K562 (cell line): ENCODE data around the gene AACS. TPM values are rescaled to one million over a fixed set of nuclear protein-coding genes. Genes with fewer than 3 reads are reported as not detected.

Experiments used
- ATAC-seq: fragments of 200-7000 bp; cut with Tn5 transposase; 3 replicates; pipeline ENCODE4 v1.9.1; 2020; ENCODE audit warnings: moderate library complexity
- BruUV-seq: library from RNA; stranded (reverse); fragments of 400-500 nt; replicated peaks from 2 replicates; lab custom pipeline; 2021; lab: Mats Ljungman, UMichigan
- CTCF ChIA-PET: fragments of 300-600 bp; formaldehyde crosslinking; extraction: SDS; loops from one replicate; lab custom pipeline; 2021; ENCODE audit warnings: low intra/inter-chr PET ratio; lab: Yijun Ruan, JAX
- POLR2A ChIA-PET: fragments of 300-600, 350-650 bp; sonication (Branson Sonifier 250); formaldehyde crosslinking; extraction: SDS; loops from one replicate; lab custom pipeline; 2021; ENCODE audit warnings: antibody characterized with exemption, inconsistent platforms; lab: Yijun Ruan, JAX
- DNase-seq, 4 experiments: peaks; one replicate each; pipeline versions ENCODE4 v3.0.0 to v3.0.0-alpha.2; 2011 to 2018; ENCODE audit warnings: low spot score in 3 of 4, mixed read lengths in 3 of 4; ENCODE audit errors: extremely low read depth in 1 of 4
- FAIRE-seq: peaks from 2 replicates; lab custom pipeline; 2011; peaks lifted over from hg19 to GRCh38; lab: Jason Lieb, UNC
- H2AFZ ChIP-seq: 2 replicates; pipeline ENCODE4 v1.6.0; 2011; ENCODE audit warnings: low read depth, low read length, control low read depth, inconsistent platforms
- H3K27ac ChIP-seq: fragments of 200-600 bp; 3 replicates; pipeline ENCODE4 v1.8.0; 2011; ENCODE audit warnings: low read depth, mild to moderate bottlenecking, control low read depth, inconsistent platforms, low read length, moderate library complexity, mixed read lengths; ENCODE audit errors: extremely low read depth
- H3K27me3 ChIP-seq, 2 experiments: fragments of 300-600 bp in 1 of 2; 2 replicates in 1 of 2; 3 replicates in 1 of 2; pipeline versions ENCODE4 v1.6.0 to v1.8.0; 2011; ENCODE audit warnings: inconsistent platforms in 2 of 2, low read length in 2 of 2, mild to moderate bottlenecking in 1 of 2, mixed read lengths in 1 of 2, moderate library complexity in 1 of 2; ENCODE audit not compliant: control insufficient read depth in 2 of 2, insufficient read depth in 2 of 2
- H3K36me3 ChIP-seq: fragments of 300-600 bp; 3 replicates; pipeline ENCODE4 v1.8.0; 2011; ENCODE audit warnings: mild to moderate bottlenecking, low read length, inconsistent platforms; ENCODE audit not compliant: control insufficient read depth, insufficient read depth
- H3K4me1 ChIP-seq, 2 experiments: fragments of 200-600 bp in 1 of 2; replicated peaks in 1 of 2; 2 replicates in 1 of 2; 3 replicates in 1 of 2; pipeline versions ENCODE4 v1.5.1 to v1.8.0; 2011; ENCODE audit warnings: inconsistent platforms in 2 of 2, low read length in 2 of 2, mild to moderate bottlenecking in 1 of 2, mixed read lengths in 1 of 2, moderate library complexity in 1 of 2; ENCODE audit not compliant: control insufficient read depth in 2 of 2, insufficient read depth in 2 of 2
- H3K4me2 ChIP-seq: 2 replicates; pipeline ENCODE4 v1.6.1; 2011; ENCODE audit warnings: low read length, control low read depth, inconsistent platforms, mixed read lengths; ENCODE audit not compliant: insufficient read depth
- H3K4me3 ChIP-seq: fragments of 200-600 bp; sonication (generic), shearing (Covaris generic); 2 replicates; pipeline ENCODE4 v1.5.1; 2016; ENCODE audit warnings: control low read depth, inconsistent platforms
- H3K79me2 ChIP-seq: fragments of 200-600 bp; 3 replicates; pipeline ENCODE4 v1.8.0; 2011; ENCODE audit warnings: low read length, inconsistent platforms; ENCODE audit not compliant: control insufficient read depth, insufficient read depth
- H3K9ac ChIP-seq, 2 experiments: 2 replicates each; pipeline versions ENCODE4 v1.6.0 to v1.6.1; 2011; ENCODE audit warnings: low read depth in 2 of 2, low read length in 2 of 2, control low read depth in 1 of 2, inconsistent platforms in 1 of 2, mild to moderate bottlenecking in 1 of 2, mixed read lengths in 1 of 2; ENCODE audit not compliant: insufficient read depth in 1 of 2
- H3K9me1 ChIP-seq: one replicate; pipeline ENCODE4 v1.6.0; 2011; ENCODE audit warnings: inconsistent platforms, mild to moderate bottlenecking, low read length, moderate library complexity; ENCODE audit not compliant: control insufficient read depth, insufficient read depth
- H3K9me3 ChIP-seq: replicated peaks from 2 replicates; pipeline ENCODE4 v1.5.1; 2011; ENCODE audit warnings: low read depth, low read length, inconsistent platforms; ENCODE audit not compliant: control insufficient read depth, insufficient read depth
- H4K20me1 ChIP-seq: replicated peaks from 2 replicates; pipeline ENCODE4 v1.6.1; 2011; ENCODE audit warnings: low read length, inconsistent platforms, mixed read lengths; ENCODE audit not compliant: control insufficient read depth, insufficient read depth
- CAMTA2 ChIP-seq: fragments of 250-450 bp; sonication (Bioruptor Pico); conservative IDR thresholded peaks from 2 replicates; pipeline ENCODE4 v1.5.1; 2022
- DNMT1 ChIP-seq: fragments of 450-650 bp; IDR thresholded peaks from 2 replicates; pipeline ENCODE4 v1.6.1; 2016; ENCODE audit warnings: antibody characterized with exemption, mild to moderate bottlenecking
- GTF2F1 ChIP-seq: IDR thresholded peaks from 2 replicates; pipeline ENCODE4 v1.6.1; 2011; ENCODE audit warnings: low read depth, low read length, improper control_type of control experiment
- NFIX ChIP-seq: fragments of 250-450 bp; sonication (Bioruptor Pico); IDR thresholded peaks from 2 replicates; pipeline ENCODE4 v1.4.0; 2020; ENCODE audit warnings: low read depth, mild to moderate bottlenecking, moderate library complexity
- PML ChIP-seq: IDR thresholded peaks from 2 replicates; pipeline ENCODE4 v1.6.1; 2012; ENCODE audit warnings: low read length, inconsistent platforms
- SMARCA4 ChIP-seq: fragments of 450-650 bp; IDR thresholded peaks from 2 replicates; pipeline ENCODE4 v1.6.1; 2016
- ZBTB7A ChIP-seq: IDR thresholded peaks from 2 replicates; pipeline ENCODE4 v1.6.1; 2011; ENCODE audit warnings: low read depth, mild to moderate bottlenecking, low read length, moderate library complexity, borderline replicate concordance; ENCODE audit not compliant: control insufficient read depth
- ZEB2 ChIP-seq: fragments of 450-650 bp; IDR thresholded peaks from 2 replicates; pipeline ENCODE4 v1.6.1; 2016
- ZSCAN29 ChIP-seq: fragments of 450-650 bp; IDR thresholded peaks from 2 replicates; pipeline ENCODE4 v1.6.1; 2017
- WGBS: fragments of 100-300 bp; shearing (Covaris generic); methylation state at CpG from one replicate; pipeline ENCODE4 v1.1.6; 2016; ENCODE audit warnings: low coverage, mixed read lengths; ENCODE audit not compliant: insufficient coverage; ENCODE audit errors: missing lambda C conversion rate; 5-methylcytosine and 5-hydroxymethylcytosine counted together
- in situ Hi-C: fragments of 300-500 bp; cut with MboI; formaldehyde crosslinking; loops from 4 replicates; pipeline ENCODE4 v1.15.0; 2018; ENCODE audit warnings: inconsistent platforms, mixed read lengths
- intact Hi-C: fragments of 100-400 bp; cut with micrococcal nuclease; formaldehyde crosslinking; loops from 2 replicates; pipeline ENCODE4 v1.14.2; 2022
- polyA plus RNA-seq, 8 experiments: library from polyadenylated mRNA; depleted of rRNA in 4 of 8; stranded (reverse) in 5 of 8; unstranded in 3 of 8; fragments of >200 nt; fragmentation: Nextera tagmentation in 2 of 8; fragmentation: Illumina TruSeq in 1 of 8; extraction: Ambion mirVana in 2 of 8; extraction: Trizol in 1 of 8; gene quantifications; 2 replicates each; pipeline versions ENCODE4 v1.2.1 to v1.2.3, GENCODE V29; 2011 to 2014; ENCODE audit warnings: inconsistent platforms in 1 of 8, missing spikeins in 1 of 8
- total RNA-seq, 7 experiments: library from RNA; depleted of rRNA in 6 of 7; stranded (reverse); fragments of >200 nt in 6 of 7; fragmentation: Illumina TruSeq in 2 of 7; extraction: Trizol in 2 of 7; gene quantifications; 2 replicates each; pipeline versions ENCODE4 v1.2.1 to v1.2.3, GENCODE V29; 2011 to 2021; ENCODE audit warnings: low replicate concordance in 1 of 7
- TF ChIP-seq, protein P1 (sequence below): fragments of 250-450 bp; sonication (Bioruptor Pico); IDR thresholded peaks from 2 replicates; pipeline ENCODE4 v1.8.0; 2021; ENCODE audit warnings: moderate library complexity, mild to moderate bottlenecking, inconsistent platforms
- TF ChIP-seq, protein P2 (sequence below), 2 experiments: IDR thresholded peaks; 2 replicates each; pipeline ENCODE4 v1.6.1; 2011; ENCODE audit warnings: borderline replicate concordance in 1 of 2, control low read depth in 1 of 2, low read depth in 1 of 2, low read length in 1 of 2, mild to moderate bottlenecking in 1 of 2, mixed read lengths in 1 of 2, moderate library complexity in 1 of 2; ENCODE audit not compliant: insufficient read depth in 1 of 2, insufficient read length in 1 of 2, poor library complexity in 1 of 2, severe bottlenecking in 1 of 2; ENCODE audit errors: extremely low read depth in 1 of 2
- TF ChIP-seq, protein P3 (sequence below): sonication (generic); formaldehyde crosslinking; IDR thresholded peaks from 2 replicates; pipeline ENCODE4 v1.8.0; 2022; ENCODE audit warnings: mild to moderate bottlenecking, missing genetic modification reagents
- TF ChIP-seq, protein P4 (sequence below): fragments of 450-650 bp; IDR thresholded peaks from 2 replicates; pipeline ENCODE4 v1.6.1; 2017; ENCODE audit warnings: antibody characterized with exemption, mild to moderate bottlenecking
- TF ChIP-seq, protein P5 (sequence below): fragments of 250-450 bp; sonication (Bioruptor Pico); IDR thresholded peaks from 2 replicates; pipeline ENCODE4 v1.8.0; 2022; ENCODE audit warnings: moderate library complexity, mild to moderate bottlenecking, inconsistent platforms
- TF ChIP-seq, protein P6 (sequence below): sonication (generic); formaldehyde crosslinking; IDR thresholded peaks from 2 replicates; pipeline ENCODE4 v1.8.0; 2023; ENCODE audit warnings: mild to moderate bottlenecking, missing genetic modification reagents

AACS gene
- total and polyA plus RNA-seq, 9 of the 15 experiments (the other 6 are each of a cell fraction or from before 2014, with no cell fraction given), result 2.4 to 13.0 (median 6.0) TPM

DNA sequence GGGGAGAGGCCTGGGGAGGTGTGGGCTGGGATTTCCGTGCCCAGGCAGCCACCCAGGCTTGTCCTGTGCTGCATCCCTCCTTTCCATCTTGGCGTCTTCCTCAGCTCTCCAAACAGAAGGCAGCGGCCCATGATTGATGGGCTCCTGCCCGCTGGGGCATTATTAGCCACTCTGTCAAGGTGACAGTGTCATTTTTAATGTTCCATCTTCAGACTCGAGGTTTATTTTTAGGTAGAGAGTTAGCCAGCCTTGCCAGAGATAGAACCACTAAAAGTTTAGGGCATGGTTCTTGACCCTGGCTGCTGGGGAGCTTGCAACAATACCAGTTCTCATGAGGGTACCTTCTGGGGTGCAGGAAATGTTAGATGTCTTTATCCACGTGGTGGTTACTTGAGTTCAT lies 90.1 kb downstream of the AACS start:
- Histone ChIP-seq H3K27me3 (0 out of 5 replicates have a peak, but pooled peaks cover 0 to 8% of the 10 kb centered on the region in 2 experiments), H3K36me3 (no peaks in the 10 kb centered on the region), H3K9me1 (no peaks in the 10 kb centered on the region), H3K4me3 (no peak overlapping the region), H3K4me1 (no peaks in the 10 kb centered on the region; a peak in 1 of 5 replicates), H3K9ac (no peak overlapping the region), H3K27ac (no peak overlapping the region), H3K79me2 (no peaks in the 10 kb centered on the region), H3K4me2 (no peak overlapping the region), H3K9me3 (no peaks in the 10 kb centered on the region), H2AFZ (no peak overlapping the region), H4K20me1 (no peaks in the 10 kb centered on the region)
- ChIA-PET CTCF (no interaction called here), POLR2A (no interaction called here)
- FAIRE-seq (no peak), ATAC-seq (no peak), DNase-seq (no peak)
- 0% methylated on average over 6 of the region's 6 CpGs for WGBS
- intact Hi-C loops, result no loop called here
- in situ Hi-C loops, result no loop called here
- BruUV-seq, result no TSS peak
- TF ChIP-seq NFIX (CRISPR knock-in tag), result no peak
- no peak for TF ChIP-seq CAMTA2
- no peak for TF ChIP-seq ZSCAN29
- no peak for TF ChIP-seq DNMT1
- no peak for TF ChIP-seq ZEB2
- TF ChIP-seq SMARCA4, result no peak
- TF ChIP-seq, protein P1, sequence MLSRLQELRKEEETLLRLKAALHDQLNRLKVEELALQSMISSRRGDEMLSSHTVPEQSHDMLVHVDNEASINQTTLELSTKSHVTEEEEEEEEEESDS (CRISPR knock-in tag), result no peak
- no peak for TF ChIP-seq GTF2F1
- TF ChIP-seq, protein P2, sequence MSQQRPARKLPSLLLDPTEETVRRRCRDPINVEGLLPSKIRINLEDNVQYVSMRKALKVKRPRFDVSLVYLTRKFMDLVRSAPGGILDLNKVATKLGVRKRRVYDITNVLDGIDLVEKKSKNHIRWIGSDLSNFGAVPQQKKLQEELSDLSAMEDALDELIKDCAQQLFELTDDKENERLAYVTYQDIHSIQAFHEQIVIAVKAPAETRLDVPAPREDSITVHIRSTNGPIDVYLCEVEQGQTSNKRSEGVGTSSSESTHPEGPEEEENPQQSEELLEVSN (IDR thresholded peaks at IDR 0.05; ENCODE audit: borderline replicate concordance in 1 of 2, extremely low read depth in 1 of 2, insufficient read depth in 1 of 2, insufficient read length in 1 of 2, low read depth in 1 of 2, low read length in 1 of 2, poor library complexity in 1 of 2, severe bottlenecking in 1 of 2), result no peak
- TF ChIP-seq, protein P3, sequence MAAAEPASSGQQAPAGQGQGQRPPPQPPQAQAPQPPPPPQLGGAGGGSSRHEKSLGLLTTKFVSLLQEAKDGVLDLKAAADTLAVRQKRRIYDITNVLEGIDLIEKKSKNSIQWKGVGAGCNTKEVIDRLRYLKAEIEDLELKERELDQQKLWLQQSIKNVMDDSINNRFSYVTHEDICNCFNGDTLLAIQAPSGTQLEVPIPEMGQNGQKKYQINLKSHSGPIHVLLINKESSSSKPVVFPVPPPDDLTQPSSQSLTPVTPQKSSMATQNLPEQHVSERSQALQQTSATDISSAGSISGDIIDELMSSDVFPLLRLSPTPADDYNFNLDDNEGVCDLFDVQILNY (CRISPR knock-in tag), result no peak
- TF ChIP-seq, protein P4, sequence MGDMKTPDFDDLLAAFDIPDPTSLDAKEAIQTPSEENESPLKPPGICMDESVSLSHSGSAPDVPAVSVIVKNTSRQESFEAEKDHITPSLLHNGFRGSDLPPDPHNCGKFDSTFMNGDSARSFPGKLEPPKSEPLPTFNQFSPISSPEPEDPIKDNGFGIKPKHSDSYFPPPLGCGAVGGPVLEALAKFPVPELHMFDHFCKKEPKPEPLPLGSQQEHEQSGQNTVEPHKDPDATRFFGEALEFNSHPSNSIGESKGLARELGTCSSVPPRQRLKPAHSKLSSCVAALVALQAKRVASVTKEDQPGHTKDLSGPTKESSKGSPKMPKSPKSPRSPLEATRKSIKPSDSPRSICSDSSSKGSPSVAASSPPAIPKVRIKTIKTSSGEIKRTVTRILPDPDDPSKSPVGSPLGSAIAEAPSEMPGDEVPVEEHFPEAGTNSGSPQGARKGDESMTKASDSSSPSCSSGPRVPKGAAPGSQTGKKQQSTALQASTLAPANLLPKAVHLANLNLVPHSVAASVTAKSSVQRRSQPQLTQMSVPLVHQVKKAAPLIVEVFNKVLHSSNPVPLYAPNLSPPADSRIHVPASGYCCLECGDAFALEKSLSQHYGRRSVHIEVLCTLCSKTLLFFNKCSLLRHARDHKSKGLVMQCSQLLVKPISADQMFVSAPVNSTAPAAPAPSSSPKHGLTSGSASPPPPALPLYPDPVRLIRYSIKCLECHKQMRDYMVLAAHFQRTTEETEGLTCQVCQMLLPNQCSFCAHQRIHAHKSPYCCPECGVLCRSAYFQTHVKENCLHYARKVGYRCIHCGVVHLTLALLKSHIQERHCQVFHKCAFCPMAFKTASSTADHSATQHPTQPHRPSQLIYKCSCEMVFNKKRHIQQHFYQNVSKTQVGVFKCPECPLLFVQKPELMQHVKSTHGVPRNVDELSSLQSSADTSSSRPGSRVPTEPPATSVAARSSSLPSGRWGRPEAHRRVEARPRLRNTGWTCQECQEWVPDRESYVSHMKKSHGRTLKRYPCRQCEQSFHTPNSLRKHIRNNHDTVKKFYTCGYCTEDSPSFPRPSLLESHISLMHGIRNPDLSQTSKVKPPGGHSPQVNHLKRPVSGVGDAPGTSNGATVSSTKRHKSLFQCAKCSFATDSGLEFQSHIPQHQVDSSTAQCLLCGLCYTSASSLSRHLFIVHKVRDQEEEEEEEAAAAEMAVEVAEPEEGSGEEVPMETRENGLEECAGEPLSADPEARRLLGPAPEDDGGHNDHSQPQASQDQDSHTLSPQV, result no peak
- TF ChIP-seq, protein P5, sequence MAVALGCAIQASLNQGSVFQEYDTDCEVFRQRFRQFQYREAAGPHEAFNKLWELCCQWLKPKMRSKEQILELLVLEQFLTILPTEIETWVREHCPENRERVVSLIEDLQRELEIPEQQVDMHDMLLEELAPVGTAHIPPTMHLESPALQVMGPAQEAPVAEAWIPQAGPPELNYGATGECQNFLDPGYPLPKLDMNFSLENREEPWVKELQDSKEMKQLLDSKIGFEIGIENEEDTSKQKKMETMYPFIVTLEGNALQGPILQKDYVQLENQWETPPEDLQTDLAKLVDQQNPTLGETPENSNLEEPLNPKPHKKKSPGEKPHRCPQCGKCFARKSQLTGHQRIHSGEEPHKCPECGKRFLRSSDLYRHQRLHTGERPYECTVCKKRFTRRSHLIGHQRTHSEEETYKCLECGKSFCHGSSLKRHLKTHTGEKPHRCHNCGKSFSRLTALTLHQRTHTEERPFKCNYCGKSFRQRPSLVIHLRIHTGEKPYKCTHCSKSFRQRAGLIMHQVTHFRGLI, result no peak
- TF ChIP-seq, protein P6, sequence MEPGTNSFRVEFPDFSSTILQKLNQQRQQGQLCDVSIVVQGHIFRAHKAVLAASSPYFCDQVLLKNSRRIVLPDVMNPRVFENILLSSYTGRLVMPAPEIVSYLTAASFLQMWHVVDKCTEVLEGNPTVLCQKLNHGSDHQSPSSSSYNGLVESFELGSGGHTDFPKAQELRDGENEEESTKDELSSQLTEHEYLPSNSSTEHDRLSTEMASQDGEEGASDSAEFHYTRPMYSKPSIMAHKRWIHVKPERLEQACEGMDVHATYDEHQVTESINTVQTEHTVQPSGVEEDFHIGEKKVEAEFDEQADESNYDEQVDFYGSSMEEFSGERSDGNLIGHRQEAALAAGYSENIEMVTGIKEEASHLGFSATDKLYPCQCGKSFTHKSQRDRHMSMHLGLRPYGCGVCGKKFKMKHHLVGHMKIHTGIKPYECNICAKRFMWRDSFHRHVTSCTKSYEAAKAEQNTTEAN (CRISPR knock-in tag), result no peak
- TF ChIP-seq ZBTB7A, result no peak
- TF ChIP-seq PML, result no peak
